Activated effector memory CD4-positive, alpha-beta T cell treated with anti-CD3 and anti-CD28 coated beads, Interleukin-2, amount 50 U/mL, for 16 hours (primary cell): Measurements from ENCODE around the gene TICAM2.

Experiments
- DNase-seq: peaks from one replicate; pipeline ENCODE4 v3.0.0-alpha.2; 2020

TICAM2 gene

DNA sequence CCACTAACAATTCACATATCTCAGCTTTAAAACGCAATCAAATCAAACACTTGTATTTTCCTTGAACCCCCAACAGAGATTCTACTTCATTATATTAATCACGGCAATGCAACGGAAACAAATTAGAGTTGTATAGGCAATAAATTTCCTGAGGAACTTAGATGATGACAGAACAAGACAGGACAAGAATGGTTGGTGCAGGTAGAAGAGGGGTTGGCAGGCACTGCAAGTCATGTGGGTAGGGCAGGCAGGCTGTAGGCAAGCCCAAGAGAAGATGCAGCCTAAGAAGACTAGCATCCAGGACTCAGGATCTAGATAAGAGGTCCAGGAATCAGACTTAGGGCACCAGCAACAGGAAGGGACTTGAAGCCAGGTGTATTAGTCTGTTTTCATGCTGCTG is 41.1 kb downstream of the TICAM2 start:
- no peak for DNase-seq

GRCh38 chr5:115559524-115559923 is 42.8 kb downstream of the TICAM2 start:
- DNase-seq = no peak

GRCh38 chr5:115558388-115558956 is 43.8 kb downstream of the TICAM2 start:
- DNase-seq = no peak

GRCh38 chr5:115557667-115558387 is 44.5 kb downstream of the TICAM2 start:
- no peak for DNase-seq

GRCh38 chr5:115556276-115556675 is 46.0 kb downstream of the TICAM2 start:
- DNase-seq = no peak

DNA sequence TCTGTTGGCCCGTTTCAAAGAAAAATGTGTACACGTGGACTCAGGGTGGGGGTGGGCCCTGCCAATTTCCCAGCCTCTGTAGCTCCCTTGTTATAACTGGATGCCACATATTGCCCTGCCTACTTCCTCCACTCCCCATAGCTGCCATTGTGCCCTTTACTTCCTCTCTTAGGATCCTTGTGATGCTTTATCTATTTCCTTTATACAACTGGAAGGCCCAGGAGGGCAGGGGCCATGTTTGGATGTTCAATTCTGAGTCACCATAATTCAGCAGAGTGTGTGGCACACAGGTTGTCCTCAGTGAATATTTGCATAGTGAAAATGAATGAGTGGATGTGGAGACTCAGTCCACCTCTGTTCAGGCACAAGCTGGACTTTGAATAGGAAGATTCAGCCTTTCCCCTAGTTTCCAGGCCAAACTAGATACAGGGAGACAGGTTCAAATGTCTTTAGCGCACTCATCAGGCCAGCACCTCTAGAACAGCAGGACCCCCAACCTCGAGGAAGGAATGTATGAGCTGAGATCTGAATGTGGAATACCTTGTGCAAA is 47.1 kb downstream of the TICAM2 start:
- DNase-seq = no peak

DNA sequence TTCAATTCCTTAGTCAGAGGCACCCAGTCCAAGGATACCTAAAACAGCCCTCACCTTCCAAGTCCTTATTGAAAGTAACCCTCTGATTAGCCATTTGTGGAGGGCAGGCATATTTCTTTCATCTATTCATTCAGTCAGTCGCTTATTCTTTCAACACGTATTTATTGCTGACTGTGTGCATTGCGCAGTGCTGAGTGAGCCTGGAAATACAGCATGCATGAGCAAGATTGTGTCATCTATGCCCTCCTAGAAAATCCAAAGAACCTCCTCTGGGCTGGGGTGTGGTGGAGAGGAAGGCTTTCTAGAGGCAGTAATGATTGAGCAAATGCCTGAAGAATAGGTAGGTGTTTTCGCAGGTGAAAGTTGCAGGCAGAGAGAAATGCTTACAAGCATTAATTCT is 49.2 kb downstream of the TICAM2 start:
- DNase-seq = no peak

DNA sequence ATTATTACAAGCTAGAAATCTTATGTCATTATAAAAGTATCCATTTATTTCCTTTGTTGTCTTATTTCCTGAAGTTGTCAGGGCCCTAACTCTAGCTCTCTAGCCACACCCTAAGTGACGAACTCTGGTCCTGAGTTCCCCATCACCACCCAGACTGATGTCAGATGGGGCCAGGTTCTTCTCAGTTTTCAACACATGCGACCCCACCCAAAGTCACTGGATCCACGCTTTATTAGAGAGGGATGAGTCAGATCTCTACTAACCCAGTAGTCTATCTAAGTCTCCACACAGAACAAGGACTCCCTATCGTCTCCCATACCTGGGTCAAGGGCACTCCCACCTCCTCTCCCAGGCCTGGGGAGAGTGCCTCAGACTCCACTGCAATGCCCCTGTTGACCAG is 50.9 kb downstream of the TICAM2 start:
- no peak for DNase-seq

DNA sequence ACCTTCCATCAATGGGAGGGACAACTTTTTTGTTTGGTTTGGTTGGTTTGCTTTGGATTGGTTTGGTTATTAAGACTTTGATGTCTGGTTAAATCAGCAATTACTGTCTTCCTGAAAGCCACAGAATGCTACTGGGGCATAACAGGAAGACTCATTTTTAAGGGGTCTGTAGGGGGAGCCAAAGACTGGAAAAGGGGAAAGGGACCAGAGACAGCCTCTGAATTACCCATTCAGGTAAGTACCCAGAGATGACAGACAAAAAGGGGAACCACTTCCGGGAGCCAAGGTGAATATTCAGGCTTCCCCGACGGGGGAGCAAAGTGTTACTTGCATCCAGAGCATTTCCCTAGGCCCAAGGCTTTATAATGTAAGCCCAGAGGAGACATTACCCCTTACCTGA is 53.1 kb downstream of the TICAM2 start:
- DNase-seq = no peak

DNA sequence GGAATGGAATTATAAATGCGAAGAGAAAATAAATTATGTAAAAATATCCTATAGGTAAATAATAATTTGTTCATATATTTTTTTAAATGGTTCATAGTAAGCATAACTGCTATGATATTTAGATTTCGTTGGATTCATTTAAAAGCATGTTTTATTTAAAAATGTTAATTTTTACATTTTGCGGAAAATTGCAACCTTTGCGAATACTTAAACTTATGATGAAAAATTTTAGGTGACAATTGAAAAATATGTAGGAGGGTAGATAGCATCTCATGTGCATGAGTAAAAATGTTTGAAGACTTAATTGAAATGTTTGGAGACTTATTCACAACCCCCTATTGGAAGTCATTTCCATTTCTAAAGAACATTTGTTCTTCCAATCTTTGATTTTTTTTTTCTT is 53.6 kb downstream of the TICAM2 start:
- no peak for DNase-seq

- DNase-seq = no peak
These were observed 56.9 kb downstream of the TICAM2 start for GRCh38 chr5:115545351-115545882.

- DNase-seq = peak; percentile 99
These were observed 57.6 kb downstream of the TICAM2 start, which contains the start of gene FEM1C for GRCh38 chr5:115544436-115545350. TSS of gene FEM1C (minus strand) at chr5:115544775. CDS start at chr5:115543493, 1,282 bp downstream.

DNA sequence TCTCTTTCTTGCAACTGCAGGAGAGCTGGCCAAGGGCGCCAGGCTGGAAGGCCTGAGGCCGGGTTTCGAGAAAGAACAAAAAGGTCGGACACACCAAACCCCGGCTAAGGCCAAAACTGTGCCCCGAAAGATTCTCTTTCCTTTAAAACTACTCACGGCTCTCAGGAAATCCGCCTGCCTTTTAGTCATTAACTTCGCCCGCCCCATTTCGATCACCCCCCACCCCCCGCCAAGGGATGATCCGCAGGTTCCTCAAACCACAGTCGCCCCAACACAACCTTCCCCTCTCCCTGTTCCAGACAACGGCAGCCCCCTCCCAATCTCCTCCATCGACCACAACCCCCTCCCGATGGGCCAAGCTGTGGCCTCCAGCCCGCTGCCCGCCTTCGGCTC is 58.2 kb downstream of the TICAM2 start:
- DNase-seq = peak; percentile 83

GRCh38 chr5:115543365-115544042 is 58.8 kb downstream of the TICAM2 start:
- no peak for DNase-seq

GRCh38 chr5:115542651-115543364 is 59.5 kb downstream of the TICAM2 start:
- no peak for DNase-seq

GRCh38 chr5:115542086-115542485 is 60.2 kb downstream of the TICAM2 start:
- no peak for DNase-seq

GRCh38 chr5:115541611-115542010 is 60.7 kb downstream of the TICAM2 start:
- no peak for DNase-seq

DNA sequence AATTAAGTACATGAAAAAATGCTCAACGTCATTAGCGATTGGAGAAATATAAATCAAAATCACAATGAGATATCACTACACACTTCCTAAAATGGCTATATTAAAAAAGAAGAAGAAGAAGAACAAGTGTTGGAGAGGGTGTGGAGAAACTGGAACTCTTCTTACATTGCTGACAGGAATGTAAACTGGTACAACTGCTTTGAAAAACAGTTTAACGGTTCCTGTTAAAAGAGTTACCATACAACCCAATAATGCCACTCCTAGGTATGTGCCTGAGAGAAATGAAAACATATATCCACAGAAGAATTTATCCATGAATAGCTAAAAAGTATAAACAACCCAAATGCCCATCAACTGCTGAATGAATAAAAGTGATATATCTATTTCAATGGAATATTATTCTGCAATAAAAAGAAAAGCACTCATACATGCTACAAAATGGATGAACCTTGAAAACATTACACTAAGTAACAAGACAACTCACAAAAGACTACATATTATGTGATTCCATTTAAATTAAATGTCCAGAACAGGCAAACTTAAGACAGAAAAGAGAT is 66.7 kb downstream of the TICAM2 start:
- no peak for DNase-seq

- no peak for DNase-seq
These were observed 69.8 kb downstream of the TICAM2 start for GRCh38 chr5:115532517-115532916.

DNA sequence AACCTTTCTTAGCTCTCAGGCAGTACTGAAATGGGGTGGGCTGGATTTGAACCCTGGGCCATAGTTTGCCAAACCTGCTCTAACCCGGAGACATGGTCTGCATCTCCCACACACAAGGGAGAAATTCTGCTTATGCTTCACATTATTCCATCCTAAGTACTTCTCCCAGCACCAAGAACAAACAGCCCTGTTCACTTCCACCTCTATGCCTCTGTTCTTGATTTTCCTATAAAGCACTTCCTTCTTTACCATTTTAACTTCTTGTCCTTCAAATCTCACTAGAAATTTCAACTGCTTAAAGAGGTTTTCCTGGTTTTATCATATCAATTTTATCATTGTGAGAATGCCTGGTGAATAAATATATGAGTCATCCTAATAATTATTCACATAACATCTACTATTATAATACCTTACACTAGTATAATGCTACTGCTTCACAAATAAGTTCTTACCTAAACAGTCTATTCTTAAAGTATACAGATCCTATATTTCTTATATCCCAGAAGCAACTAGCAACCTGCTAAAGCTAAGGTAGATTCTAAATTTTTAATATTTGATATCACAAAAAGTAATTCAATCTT is 70.4 kb downstream of the TICAM2 start:
- DNase-seq = no peak

- no peak for DNase-seq
These were observed 70.9 kb downstream of the TICAM2 start for GRCh38 chr5:115531380-115531779.
